ENCODE results near the gene SCLY. TPM values are rescaled to one million over a fixed set of nuclear protein-coding genes. Genes with fewer than 3 reads are reported as not detected.

SCLY gene
- 20.5 and 48.0 TPM in 2 replicates for total RNA-seq (2014; rRNA removed; shearing (Covaris generic); ENCODE audit: low replicate concordance)

- Histone ChIP-seq H3K4me1 (ENCODE audit: low read length) (peaks cover 21% of the 10 kb centered on the region), H3K27ac (ENCODE audit: low read length) (peak within 1 kb of the TSS; percentile 51; the same call in 1 of the 2 replicates), H3K9ac (ENCODE audit: low read length) (peak within 1 kb of the TSS; percentile 100), H3K4me3 (ENCODE audit: low read length) (peak within 1 kb of the TSS; percentile 100), H2AFZ (ENCODE audit: low read length) (peak within 1 kb of the TSS; percentile 83), H3K79me2 (ENCODE audit: low read length) (peaks cover 50% of the 10 kb centered on the region), H3K36me3 (ENCODE audit: insufficient read depth, low read length) (peaks cover 16% of the 10 kb centered on the region), H3K4me2 (ENCODE audit: low read depth, low read length, poor library complexity, severe bottlenecking) (peak within 1 kb of the TSS; percentile 93), H3K27me3 (ENCODE audit: low read length) (no peaks in the 10 kb centered on the region), H3K9me2 (replicated peaks; ENCODE audit: insufficient read depth, low read length) (no peaks in the 10 kb centered on the region), H4K20me1 (ENCODE audit: insufficient read depth, low read depth, low read length) (no peaks in the 10 kb centered on the region), H3K9me3 (ENCODE audit: low read length) (no peaks in the 10 kb centered on the region)
- DNase-seq: peak; percentile 99
These were observed at the start of gene SCLY for GRCh38 chr2:238060542-238061314. TSS of gene SCLY (plus strand) at chr2:238061001. CDS start at chr2:238061055, 54 bp downstream.

DNA sequence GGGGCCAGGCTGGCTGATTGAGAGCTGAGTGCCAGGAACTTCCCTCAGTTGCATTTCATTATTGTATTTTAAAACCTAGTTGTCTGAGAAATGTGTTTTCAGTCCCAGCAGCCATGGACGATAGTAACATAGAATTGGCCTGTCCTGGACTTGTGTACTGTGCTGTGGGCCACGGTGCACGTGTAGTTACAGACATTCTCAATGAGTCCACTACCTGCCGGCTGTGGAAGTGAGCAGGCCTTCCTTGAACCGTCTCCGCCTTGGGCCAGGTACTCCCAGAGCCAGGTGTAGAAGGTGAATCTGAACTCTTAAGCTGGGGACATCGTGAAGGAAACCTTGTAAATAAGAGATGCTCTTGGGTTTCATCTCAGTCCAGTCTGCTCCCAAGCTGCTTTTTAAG, 47.0 kb upstream of the SCLY start:
- Histone ChIP-seq H3K9ac (ENCODE audit: low read length) (no peak overlapping the region), H3K4me1 (ENCODE audit: low read length) (no peaks in the 10 kb centered on the region), H3K9me2 (replicated peaks; ENCODE audit: insufficient read depth, low read length) (no peaks in the 10 kb centered on the region), H3K4me3 (ENCODE audit: low read length) (no peak overlapping the region), H3K27me3 (ENCODE audit: low read length) (no peaks in the 10 kb centered on the region), H3K79me2 (ENCODE audit: low read length) (peaks cover 6% of the 10 kb centered on the region), H2AFZ (ENCODE audit: low read length) (no peak overlapping the region), H3K36me3 (ENCODE audit: insufficient read depth, low read length) (no peaks in the 10 kb centered on the region), H3K4me2 (ENCODE audit: low read depth, low read length, poor library complexity, severe bottlenecking) (no peak overlapping the region), H3K27ac (ENCODE audit: low read length) (no peak overlapping the region), H3K9me3 (ENCODE audit: low read length) (no peaks in the 10 kb centered on the region), H4K20me1 (ENCODE audit: insufficient read depth, low read depth, low read length) (no peaks in the 10 kb centered on the region)
- DNase-seq: no peak

DNA sequence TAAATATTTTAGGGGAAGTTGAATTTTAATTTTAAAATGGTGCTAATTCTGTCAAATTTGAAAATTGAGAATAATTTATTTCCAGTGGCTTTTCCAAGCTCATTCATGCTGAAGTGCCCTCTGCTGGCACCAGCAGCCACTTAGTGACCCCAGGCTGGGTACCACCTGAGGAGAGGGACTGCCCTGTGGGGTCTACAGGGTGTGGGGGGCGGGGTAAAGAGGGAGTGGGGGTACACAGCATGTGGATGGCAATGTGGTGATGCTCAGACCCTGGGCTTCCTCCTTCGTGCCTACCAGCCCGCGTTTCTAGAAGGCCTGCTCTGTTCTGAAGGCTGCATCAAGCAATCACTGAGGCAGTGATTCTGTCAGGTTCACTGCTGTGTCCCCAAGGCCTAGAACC, 45.1 kb upstream of the SCLY start:
- Histone ChIP-seq H3K4me3 (ENCODE audit: low read length) (no peak overlapping the region), H3K27ac (ENCODE audit: low read length) (no peak overlapping the region), H3K4me1 (ENCODE audit: low read length) (no peaks in the 10 kb centered on the region), H3K27me3 (ENCODE audit: low read length) (no peaks in the 10 kb centered on the region), H3K9me2 (replicated peaks; ENCODE audit: insufficient read depth, low read length) (no peaks in the 10 kb centered on the region), H3K9me3 (ENCODE audit: low read length) (no peaks in the 10 kb centered on the region), H3K79me2 (ENCODE audit: low read length) (peaks cover 5% of the 10 kb centered on the region), H4K20me1 (ENCODE audit: insufficient read depth, low read depth, low read length) (no peaks in the 10 kb centered on the region), H2AFZ (ENCODE audit: low read length) (no peak overlapping the region), H3K4me2 (ENCODE audit: low read depth, low read length, poor library complexity, severe bottlenecking) (no peak overlapping the region), H3K9ac (ENCODE audit: low read length) (no peak overlapping the region), H3K36me3 (ENCODE audit: insufficient read depth, low read length) (no peaks in the 10 kb centered on the region)
- DNase-seq: no peak

- no peak overlapping the region for H2AFZ ChIP-seq (ENCODE audit: low read length)
- DNase-seq: no peak
- no peaks in the 10 kb centered on the region for H3K9me2 ChIP-seq (replicated peaks; ENCODE audit: insufficient read depth, low read length)
- no peaks in the 10 kb centered on the region for H3K36me3 ChIP-seq (ENCODE audit: insufficient read depth, low read length)
- no peak overlapping the region for H3K4me3 ChIP-seq (ENCODE audit: low read length)
- no peaks in the 10 kb centered on the region for H4K20me1 ChIP-seq (ENCODE audit: insufficient read depth, low read depth, low read length)
- no peaks in the 10 kb centered on the region for H3K9me3 ChIP-seq (ENCODE audit: low read length)
- no peaks in the 10 kb centered on the region for H3K4me1 ChIP-seq (ENCODE audit: low read length)
- no peak overlapping the region for H3K27ac ChIP-seq (ENCODE audit: low read length)
- no peaks in the 10 kb centered on the region for H3K27me3 ChIP-seq (ENCODE audit: low read length)
- H3K4me2 ChIP-seq (ENCODE audit: low read depth, low read length, poor library complexity, severe bottlenecking): no peak overlapping the region
- H3K79me2 ChIP-seq (ENCODE audit: low read length): peaks cover 5% of the 10 kb centered on the region; the same call in 1 of the 2 replicates
- no peak overlapping the region for H3K9ac ChIP-seq (ENCODE audit: low read length)
These were observed 44.3 kb upstream of the SCLY start for GRCh38 chr2:238016526-238016925.

- Histone ChIP-seq H4K20me1 (ENCODE audit: insufficient read depth, low read depth, low read length) (no peaks in the 10 kb centered on the region), H3K4me2 (ENCODE audit: low read depth, low read length, poor library complexity, severe bottlenecking) (no peak overlapping the region), H3K9me3 (ENCODE audit: low read length) (no peaks in the 10 kb centered on the region), H3K4me3 (ENCODE audit: low read length) (no peak overlapping the region), H3K4me1 (ENCODE audit: low read length) (no peaks in the 10 kb centered on the region), H2AFZ (ENCODE audit: low read length) (no peak overlapping the region), H3K36me3 (ENCODE audit: insufficient read depth, low read length) (no peaks in the 10 kb centered on the region), H3K27me3 (ENCODE audit: low read length) (no peaks in the 10 kb centered on the region), H3K27ac (ENCODE audit: low read length) (no peak overlapping the region), H3K9ac (ENCODE audit: low read length) (no peak overlapping the region), H3K9me2 (replicated peaks; ENCODE audit: insufficient read depth, low read length) (no peaks in the 10 kb centered on the region), H3K79me2 (ENCODE audit: low read length) (peaks cover 5% of the 10 kb centered on the region; the same call in 1 of the 2 replicates)
- no peak for DNase-seq
These were observed 40.8 kb upstream of the SCLY start for GRCh38 chr2:238019962-238020361.

DNA sequence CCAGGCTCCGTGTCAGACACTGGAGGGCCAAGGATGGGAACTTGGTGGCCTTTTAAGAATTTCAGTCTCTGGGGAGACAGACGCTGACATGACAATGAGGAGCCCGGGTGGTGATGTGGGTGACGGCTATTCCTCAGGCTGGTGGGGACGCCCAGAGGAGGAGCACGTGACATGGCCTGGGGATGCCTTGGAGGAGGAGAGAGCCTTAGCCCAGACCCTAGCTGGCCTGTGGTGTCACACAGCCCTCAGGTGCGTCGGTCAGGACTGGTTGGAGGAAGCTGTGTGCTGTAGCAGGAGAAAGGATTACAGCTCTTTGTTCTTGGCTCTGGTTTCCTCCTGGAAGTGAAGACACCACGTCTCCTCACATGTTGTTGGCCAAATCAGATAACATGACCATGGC, 40.0 kb upstream of the SCLY start:
- peaks cover 5% of the 10 kb centered on the region; the same call in 1 of the 2 replicates for H3K79me2 ChIP-seq (ENCODE audit: low read length)
- H3K9ac ChIP-seq (ENCODE audit: low read length): no peak overlapping the region
- no peak for DNase-seq
- no peaks in the 10 kb centered on the region for H4K20me1 ChIP-seq (ENCODE audit: insufficient read depth, low read depth, low read length)
- no peaks in the 10 kb centered on the region for H3K9me2 ChIP-seq (replicated peaks; ENCODE audit: insufficient read depth, low read length)
- H3K27me3 ChIP-seq (ENCODE audit: low read length): no peaks in the 10 kb centered on the region
- H3K27ac ChIP-seq (ENCODE audit: low read length): no peak overlapping the region
- no peaks in the 10 kb centered on the region for H3K36me3 ChIP-seq (ENCODE audit: insufficient read depth, low read length)
- no peak overlapping the region for H3K4me2 ChIP-seq (ENCODE audit: low read depth, low read length, poor library complexity, severe bottlenecking)
- H2AFZ ChIP-seq (ENCODE audit: low read length): no peak overlapping the region
- H3K9me3 ChIP-seq (ENCODE audit: low read length): no peaks in the 10 kb centered on the region
- no peak overlapping the region for H3K4me3 ChIP-seq (ENCODE audit: low read length)
- H3K4me1 ChIP-seq (ENCODE audit: low read length): no peaks in the 10 kb centered on the region

DNA sequence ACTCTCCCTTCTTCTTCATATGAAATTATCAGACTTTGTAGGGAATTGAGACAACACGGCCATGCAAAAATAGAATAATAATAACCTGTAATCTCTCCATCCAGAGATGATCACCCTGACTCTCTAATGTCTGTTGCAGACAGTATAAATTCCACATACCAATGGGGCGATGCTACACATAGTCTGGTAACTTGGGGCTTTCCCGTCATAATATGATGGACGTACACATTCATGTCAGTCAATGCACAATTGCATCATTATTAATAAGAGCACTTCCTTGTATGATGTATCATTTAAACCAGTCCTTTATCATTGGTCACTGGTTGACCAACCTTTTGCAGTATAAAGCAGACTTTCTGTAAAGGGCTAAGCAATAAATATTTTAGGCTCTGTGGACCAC, 39.5 kb upstream of the SCLY start:
- no peak overlapping the region for H2AFZ ChIP-seq (ENCODE audit: low read length)
- no peaks in the 10 kb centered on the region for H4K20me1 ChIP-seq (ENCODE audit: insufficient read depth, low read depth, low read length)
- no peak for DNase-seq
- H3K79me2 ChIP-seq (ENCODE audit: low read length): peaks cover 5% of the 10 kb centered on the region; the same call in 1 of the 2 replicates
- no peaks in the 10 kb centered on the region for H3K27me3 ChIP-seq (ENCODE audit: low read length)
- no peak overlapping the region for H3K4me2 ChIP-seq (ENCODE audit: low read depth, low read length, poor library complexity, severe bottlenecking)
- H3K36me3 ChIP-seq (ENCODE audit: insufficient read depth, low read length): no peaks in the 10 kb centered on the region
- no peak overlapping the region for H3K9ac ChIP-seq (ENCODE audit: low read length)
- H3K9me2 ChIP-seq (replicated peaks; ENCODE audit: insufficient read depth, low read length): no peaks in the 10 kb centered on the region
- H3K9me3 ChIP-seq (ENCODE audit: low read length): no peaks in the 10 kb centered on the region
- no peak overlapping the region for H3K27ac ChIP-seq (ENCODE audit: low read length)
- H3K4me1 ChIP-seq (ENCODE audit: low read length): no peaks in the 10 kb centered on the region
- no peak overlapping the region for H3K4me3 ChIP-seq (ENCODE audit: low read length)

GRCh38 chr2:238022594-238023157, 38.1 kb upstream of the SCLY start:
- Histone ChIP-seq H3K4me2 (ENCODE audit: low read depth, low read length, poor library complexity, severe bottlenecking) (no peak overlapping the region), H3K36me3 (ENCODE audit: insufficient read depth, low read length) (no peaks in the 10 kb centered on the region), H3K4me1 (ENCODE audit: low read length) (no peaks in the 10 kb centered on the region), H3K9ac (ENCODE audit: low read length) (no peak overlapping the region), H3K79me2 (ENCODE audit: low read length) (peaks cover 5% of the 10 kb centered on the region; the same call in 1 of the 2 replicates), H3K4me3 (ENCODE audit: low read length) (no peak overlapping the region), H2AFZ (ENCODE audit: low read length) (no peak overlapping the region), H3K27ac (ENCODE audit: low read length) (no peak overlapping the region), H3K27me3 (ENCODE audit: low read length) (no peaks in the 10 kb centered on the region), H3K9me3 (ENCODE audit: low read length) (no peaks in the 10 kb centered on the region), H4K20me1 (ENCODE audit: insufficient read depth, low read depth, low read length) (no peaks in the 10 kb centered on the region), H3K9me2 (replicated peaks; ENCODE audit: insufficient read depth, low read length) (no peaks in the 10 kb centered on the region)
- DNase-seq: no peak

Data from Karpas-422 (cell line).